Measurements from ENCODE around the gene CCDC102B.
A peak's percentile ranks its signal among the peaks of the same experiment; 100 is the strongest.

The CCDC102B gene

DNA sequence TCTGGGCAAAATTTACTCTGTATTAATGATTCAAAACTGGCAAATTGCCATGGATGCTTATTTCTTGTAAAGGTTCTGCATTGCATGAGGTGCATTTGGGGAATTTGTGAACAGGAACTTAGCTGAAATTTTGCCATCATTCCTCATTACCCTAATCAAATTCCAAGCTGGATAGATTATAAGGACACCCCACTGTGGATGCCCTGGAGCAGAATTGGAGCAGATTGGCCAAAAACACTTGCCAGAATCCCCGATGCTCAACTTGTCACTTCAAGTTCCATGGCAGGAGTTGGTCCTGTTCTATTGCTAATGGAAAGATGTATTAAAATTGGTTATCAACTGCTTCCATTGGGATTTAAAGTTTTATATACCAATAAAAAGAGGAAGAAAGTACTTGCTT, 237.9 kb downstream of the CCDC102B start:
- intact Hi-C loops (cut with DNase I): no loop called here

DNA sequence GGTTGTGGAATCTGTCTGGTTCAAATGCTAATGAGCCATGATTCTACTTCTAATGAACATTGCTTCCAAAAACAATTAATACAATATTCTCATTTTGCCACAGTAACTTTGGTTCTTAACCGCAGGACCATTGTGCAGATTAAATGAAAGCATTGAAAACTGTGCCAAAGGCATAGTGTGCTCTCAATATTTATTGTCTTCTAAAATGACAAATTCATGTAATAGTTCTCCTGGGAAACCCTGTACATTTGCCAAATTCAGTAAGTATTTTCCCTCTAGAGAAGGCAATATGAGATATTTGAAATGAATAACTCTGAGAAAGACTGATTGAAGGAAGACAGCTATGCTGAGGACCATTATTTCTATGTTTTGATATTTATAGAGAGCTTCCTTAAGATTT, 246.3 kb downstream of the CCDC102B start:
- no peak for DNase-seq
- intact Hi-C loops (cut with DNase I): no loop called here

More for the DNA sequence above, 237.9 kb downstream of the CCDC102B start:
- no peak for DNase-seq

DNA sequence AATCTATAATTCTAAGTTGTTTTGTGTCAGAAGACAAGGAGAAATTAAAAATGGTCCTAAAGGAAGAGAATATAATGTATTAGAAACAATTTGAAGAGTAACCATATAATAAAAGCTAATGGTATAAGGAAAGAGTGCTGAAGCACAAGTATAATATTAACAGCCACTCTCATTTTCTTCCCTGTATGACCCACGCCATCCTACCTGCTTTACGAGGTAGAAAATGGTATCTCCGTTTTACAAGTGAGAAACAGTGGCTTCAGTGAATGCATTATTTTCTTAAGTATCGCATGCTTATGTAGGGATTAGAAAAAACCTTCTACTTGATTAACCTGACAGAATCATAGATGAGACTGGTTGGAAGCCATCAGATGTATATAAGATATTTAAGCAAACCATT, 266.2 kb downstream of the CCDC102B start:
- intact Hi-C loops (cut with DNase I): no loop called here
- no peak for DNase-seq

DNA sequence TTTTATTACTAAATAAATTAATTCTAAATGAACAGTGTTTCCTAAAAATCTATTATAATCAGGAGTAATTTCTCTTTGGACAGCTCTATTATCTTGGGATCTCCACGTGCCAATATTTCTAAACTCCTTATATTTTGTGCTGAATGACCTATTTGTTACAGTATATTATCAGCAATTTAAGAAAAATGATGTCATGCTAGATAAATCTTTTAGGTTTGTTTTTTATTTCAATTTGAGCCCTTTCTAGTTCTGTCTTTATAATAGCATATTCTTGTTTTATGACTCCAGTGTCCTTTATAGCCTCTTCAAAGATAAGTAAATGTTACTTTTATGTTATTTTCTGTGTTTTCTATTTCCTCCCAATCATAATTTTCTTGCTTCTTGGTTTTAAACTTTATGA, 269.2 kb downstream of the CCDC102B start:
- intact Hi-C loops (cut with DNase I): no loop called here

DNA sequence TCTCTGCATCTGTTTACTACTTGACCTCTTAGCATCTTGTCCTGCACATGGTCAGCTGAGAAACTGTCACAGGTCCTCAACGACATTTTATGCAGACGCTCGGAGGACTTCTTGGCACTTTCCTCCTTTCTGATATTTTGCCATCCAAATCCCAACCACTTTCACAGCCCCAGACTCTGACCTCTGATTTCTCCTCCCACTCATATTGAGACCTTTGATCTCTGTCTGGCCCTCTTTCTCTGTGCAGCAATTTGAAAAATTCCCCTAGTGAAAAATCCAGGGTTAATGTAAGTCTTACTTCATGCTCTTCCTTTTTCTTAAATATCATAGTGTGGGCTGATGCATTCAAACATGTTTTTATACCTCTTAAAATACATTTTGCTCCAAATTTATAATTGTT, 273.8 kb downstream of the CCDC102B start:
- intact Hi-C loops (cut with DNase I): no loop called here
- DNase-seq: no peak

More for the DNA sequence above, 269.2 kb downstream of the CCDC102B start:
- no peak for DNase-seq

DNA sequence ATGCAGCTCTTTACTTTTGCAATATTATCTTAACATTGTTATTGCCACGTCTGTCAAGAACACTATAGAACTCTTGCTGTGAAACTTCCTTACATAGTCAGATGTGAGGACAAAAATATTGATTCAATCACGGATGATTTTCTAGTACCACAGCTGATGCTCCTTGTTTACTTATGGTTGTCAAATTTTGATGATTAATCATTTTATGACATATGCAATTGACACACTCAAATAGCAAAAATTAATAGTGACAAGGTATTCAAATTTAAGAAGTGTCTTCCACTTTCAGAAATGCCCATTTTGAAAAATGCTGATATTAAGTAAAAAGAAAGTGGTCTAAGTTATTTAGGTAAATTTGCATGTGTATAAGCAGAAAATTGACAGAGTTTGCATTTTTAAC, 284.0 kb downstream of the CCDC102B start:
- DNase-seq: no peak
- intact Hi-C loops (cut with DNase I): no loop called here

DNA sequence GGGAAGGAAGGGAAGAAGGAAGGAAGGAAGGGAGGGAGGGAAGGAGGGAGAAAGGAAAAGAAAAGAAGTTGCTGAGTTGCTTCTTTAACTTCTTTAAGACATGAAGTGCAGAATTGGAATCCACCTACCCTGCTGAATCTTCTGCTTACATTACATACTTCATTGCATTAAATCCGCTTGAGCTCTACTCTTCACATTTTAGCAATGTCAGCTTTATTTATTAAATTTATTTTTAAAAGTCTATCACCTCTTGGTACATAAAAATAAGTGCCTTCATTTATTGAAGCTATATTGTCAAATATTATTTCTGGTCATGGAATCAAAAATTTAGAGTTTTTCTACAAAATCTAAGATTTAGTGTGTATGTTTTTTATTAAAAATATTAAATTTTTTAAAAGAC, 284.6 kb downstream of the CCDC102B start:
- intact Hi-C loops (cut with DNase I): no loop called here
- no peak for DNase-seq

DNA sequence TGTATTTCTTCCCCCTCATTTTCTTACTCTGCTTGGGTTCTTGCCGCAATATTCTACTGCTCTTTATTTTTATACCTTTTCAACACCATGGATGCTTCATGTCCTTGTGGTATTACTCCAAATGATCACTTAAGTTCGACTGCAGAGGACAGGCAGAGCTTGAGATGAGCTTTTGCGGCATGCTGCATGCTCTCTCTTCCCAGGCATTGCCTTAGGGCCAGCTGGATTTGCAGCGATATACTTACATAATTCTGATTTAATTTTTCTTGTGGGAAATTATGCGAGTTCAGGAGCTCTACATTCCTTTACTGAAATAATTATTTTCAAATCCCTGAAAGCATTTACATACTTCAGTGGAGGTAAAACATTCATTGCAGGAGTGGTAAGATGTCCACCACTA, 288.1 kb downstream of the CCDC102B start:
- DNase-seq: peak in 1 of 10 donors; percentile 61
- intact Hi-C loops (cut with DNase I): no loop called here

DNA sequence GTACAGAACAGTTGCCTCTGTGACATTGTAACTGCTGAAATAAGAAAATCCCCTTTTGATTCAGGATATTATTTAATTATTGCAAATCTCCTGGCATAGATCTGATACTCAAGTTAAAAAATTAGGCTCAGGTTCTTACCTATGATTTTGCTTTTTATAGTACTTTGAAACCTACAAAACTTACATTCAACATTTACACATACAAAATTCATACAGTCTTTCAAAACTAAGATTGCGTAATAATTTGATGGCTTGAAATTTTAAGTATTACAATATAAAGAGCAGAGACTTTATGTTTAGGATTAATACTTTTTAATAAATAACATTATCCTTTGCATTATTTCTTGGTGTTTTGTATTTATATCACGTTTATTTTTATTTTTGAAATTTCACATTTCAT, 291.1 kb downstream of the CCDC102B start:
- intact Hi-C loops (cut with DNase I): no loop called here
- DNase-seq: no peak

DNA sequence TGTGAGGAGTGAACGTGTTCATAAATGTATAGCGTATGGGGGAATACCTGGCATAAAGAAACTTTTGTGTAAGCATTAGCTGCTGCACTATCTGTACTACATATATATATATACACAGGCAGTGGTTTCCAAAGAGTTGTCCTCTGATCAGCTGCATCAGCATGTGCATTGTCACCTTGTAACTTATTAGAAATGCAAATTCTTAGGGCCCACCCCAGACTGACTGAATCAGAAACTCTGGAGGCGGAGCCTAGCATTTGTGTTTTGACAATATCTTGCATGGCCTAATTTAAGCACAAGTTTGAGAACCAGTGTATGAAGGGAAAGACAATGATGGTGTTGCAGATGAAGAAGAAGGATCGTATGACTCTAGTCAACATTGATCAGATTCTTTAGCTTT, 299.5 kb downstream of the CCDC102B start:
- DNase-seq: no peak
- intact Hi-C loops (cut with DNase I): no loop called here

DNA sequence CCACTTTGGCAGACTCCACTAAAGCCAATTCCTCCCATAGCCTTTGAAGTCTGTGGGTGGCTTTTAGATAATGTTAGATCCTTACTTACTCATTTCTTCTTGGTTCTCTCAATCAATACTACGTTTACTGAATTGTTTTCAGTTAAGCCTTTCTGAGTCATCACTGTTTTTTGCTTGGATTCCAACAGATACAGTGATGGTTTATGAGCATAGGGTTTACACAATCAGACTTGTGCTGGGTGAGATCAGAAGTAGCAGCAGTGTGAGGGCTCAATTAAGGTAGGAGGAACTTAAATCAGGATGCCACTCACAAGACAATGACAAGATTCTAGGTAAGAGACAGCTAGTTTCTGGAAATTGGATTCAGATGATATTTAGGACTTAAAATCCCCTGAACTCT, 305.1 kb downstream of the CCDC102B start:
- no peak for DNase-seq
- intact Hi-C loops (cut with DNase I): no loop called here

All from posterior cingulate gyrus (tissue), 11 donors.